Measurements from ENCODE around the gene PACS2. TPM values are rescaled to one million over a fixed set of nuclear protein-coding genes. Genes with fewer than 3 reads are reported as not detected.
A peak's percentile ranks its signal among the peaks of the same experiment; 100 is the strongest.

Gene PACS2
- total RNA-seq, 1 experiment from 2014 or later: 100 TPM

- Mint-ChIP-seq H3K9me3 (0 out of 2 replicates have a peak, but pooled peaks cover 3% of the 10 kb centered on the region), H3K27me3 (ENCODE audit: low read depth) (no peaks in the 10 kb centered on the region), H3K36me3 (peaks cover 37% of the 10 kb centered on the region), H3K27ac (no peak overlapping the region), H3K4me1 (peaks cover 16% of the 10 kb centered on the region), H3K4me3 (no peak overlapping the region)
- DNase-seq (ENCODE audit: low spot score) (no peak), ATAC-seq (no peak)
- POLR2A ChIA-PET: interaction anchor here (0.6 kb wide), 1 partner anchor 240 kb away, joined by 3 read pairs; no protein-coding TSS in a partner anchor
- TF ChIP-seq ZNF671 (CRISPR knock-in tag; IDR thresholded peaks at IDR 0.05) (no peak), ZSCAN18 (CRISPR knock-in tag; IDR thresholded peaks at IDR 0.05) (no peak), MYBL2 (CRISPR knock-in tag; IDR thresholded peaks at IDR 0.05) (no peak), STAT6 (CRISPR knock-in tag; conservative IDR thresholded peaks at IDR 0.05; ENCODE audit: low read depth) (no peak), TEAD4 (CRISPR knock-in tag; IDR thresholded peaks at IDR 0.05) (no peak), ESRRA (CRISPR knock-in tag; IDR thresholded peaks at IDR 0.05; ENCODE audit: borderline replicate concordance) (no peak), JAZF1 (CRISPR knock-in tag; IDR thresholded peaks at IDR 0.05) (no peak), ZNF423 (CRISPR knock-in tag; IDR thresholded peaks at IDR 0.05) (no peak)
- TF ChIP-seq, protein P1, sequence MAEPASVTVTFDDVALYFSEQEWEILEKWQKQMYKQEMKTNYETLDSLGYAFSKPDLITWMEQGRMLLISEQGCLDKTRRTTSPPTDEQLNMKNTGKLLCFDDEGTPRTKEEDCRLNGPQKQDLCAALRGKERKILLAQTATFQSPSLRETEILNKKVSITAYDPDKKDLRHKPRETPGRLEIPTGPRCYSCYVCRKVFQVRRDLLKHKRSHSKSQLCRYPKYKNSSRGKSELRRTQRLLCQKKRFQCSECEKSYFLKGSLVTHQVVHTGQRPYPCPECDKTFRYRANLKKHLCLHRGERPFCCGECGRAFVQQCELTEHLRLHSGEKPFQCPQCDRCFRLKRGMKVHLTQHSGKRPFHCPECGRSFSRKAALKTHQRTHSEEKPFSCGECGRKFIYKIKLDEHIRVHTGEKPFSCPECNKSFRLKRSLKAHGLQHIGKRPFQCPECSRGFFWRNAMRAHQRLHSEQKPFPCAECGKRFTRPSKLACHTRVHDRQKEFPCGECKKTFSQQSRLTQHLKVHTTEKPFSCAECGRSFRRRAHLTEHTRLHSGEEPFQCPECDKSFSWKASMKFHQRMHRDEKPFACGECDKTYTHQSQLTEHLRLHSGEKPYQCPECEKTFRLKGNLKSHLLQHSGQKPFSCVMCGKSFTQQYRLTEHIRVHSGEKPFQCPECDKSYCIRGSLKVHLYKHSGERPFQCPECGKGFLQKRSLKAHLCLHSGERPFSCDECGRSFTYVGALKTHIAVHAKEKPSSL (CRISPR knock-in tag; conservative IDR thresholded peaks at IDR 0.05): no peak
- TF ChIP-seq, protein P2, sequence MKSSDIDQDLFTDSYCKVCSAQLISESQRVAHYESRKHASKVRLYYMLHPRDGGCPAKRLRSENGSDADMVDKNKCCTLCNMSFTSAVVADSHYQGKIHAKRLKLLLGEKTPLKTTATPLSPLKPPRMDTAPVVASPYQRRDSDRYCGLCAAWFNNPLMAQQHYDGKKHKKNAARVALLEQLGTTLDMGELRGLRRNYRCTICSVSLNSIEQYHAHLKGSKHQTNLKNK (CRISPR knock-in tag; IDR thresholded peaks at IDR 0.05): no peak
- TF ChIP-seq, protein P3, sequence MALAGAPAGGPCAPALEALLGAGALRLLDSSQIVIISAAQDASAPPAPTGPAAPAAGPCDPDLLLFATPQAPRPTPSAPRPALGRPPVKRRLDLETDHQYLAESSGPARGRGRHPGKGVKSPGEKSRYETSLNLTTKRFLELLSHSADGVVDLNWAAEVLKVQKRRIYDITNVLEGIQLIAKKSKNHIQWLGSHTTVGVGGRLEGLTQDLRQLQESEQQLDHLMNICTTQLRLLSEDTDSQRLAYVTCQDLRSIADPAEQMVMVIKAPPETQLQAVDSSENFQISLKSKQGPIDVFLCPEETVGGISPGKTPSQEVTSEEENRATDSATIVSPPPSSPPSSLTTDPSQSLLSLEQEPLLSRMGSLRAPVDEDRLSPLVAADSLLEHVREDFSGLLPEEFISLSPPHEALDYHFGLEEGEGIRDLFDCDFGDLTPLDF (CRISPR knock-in tag; IDR thresholded peaks at IDR 0.05): no peak
- TF ChIP-seq, protein P4, sequence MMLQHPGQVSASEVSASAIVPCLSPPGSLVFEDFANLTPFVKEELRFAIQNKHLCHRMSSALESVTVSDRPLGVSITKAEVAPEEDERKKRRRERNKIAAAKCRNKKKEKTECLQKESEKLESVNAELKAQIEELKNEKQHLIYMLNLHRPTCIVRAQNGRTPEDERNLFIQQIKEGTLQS (CRISPR knock-in tag; conservative IDR thresholded peaks at IDR 0.05): no peak
- TF ChIP-seq, protein P5, sequence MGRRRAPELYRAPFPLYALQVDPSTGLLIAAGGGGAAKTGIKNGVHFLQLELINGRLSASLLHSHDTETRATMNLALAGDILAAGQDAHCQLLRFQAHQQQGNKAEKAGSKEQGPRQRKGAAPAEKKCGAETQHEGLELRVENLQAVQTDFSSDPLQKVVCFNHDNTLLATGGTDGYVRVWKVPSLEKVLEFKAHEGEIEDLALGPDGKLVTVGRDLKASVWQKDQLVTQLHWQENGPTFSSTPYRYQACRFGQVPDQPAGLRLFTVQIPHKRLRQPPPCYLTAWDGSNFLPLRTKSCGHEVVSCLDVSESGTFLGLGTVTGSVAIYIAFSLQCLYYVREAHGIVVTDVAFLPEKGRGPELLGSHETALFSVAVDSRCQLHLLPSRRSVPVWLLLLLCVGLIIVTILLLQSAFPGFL (CRISPR knock-in tag; IDR thresholded peaks at IDR 0.05; ENCODE audit: borderline replicate concordance): no peak
- CTCF ChIA-PET: no interaction called here
Measured at GRCh38 chr14:105425823-105426247, 111.3 kb downstream of the PACS2 start.

DNA sequence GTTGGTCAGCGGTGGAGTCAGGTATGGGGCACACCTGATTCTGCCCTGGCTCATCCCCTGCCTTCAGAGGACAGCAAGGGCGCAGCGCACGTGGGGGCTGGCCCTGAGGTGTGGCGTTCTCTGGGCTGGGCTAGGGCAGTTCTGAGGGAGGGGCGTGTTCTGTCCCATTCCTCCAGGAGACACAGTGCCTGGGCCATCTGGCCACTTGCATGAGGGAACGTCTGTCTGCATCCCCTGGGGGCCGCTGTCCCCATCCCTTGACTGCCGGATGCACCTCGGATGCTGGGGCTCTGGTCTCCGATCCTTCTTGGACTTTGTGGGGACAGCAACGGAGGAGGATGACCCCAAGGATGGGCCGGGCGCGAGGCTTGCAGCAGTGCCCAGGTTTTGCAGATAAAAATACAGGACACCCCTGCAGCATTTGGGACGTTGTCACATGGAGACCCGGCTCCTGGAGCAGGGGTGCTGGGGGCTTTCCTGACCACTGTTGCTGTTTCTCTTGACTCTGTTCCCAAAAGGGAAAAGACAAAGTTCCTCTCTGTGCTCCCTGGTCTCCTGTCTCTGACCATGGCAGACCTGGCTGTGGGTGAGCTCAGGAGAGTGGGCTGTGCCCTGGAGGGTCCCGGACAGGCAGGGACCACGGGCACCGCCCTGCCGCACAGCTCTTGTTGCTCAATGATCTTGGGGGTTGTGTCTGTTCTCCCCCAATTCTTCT lies 112.0 kb downstream of the PACS2 start:
- peak; percentile 33 for ATAC-seq
- POLR2A ChIA-PET: no interaction called here
- CTCF ChIA-PET: no interaction called here
- H3K27ac Mint-ChIP-seq: no peak overlapping the region
- H3K27me3 Mint-ChIP-seq (ENCODE audit: low read depth): no peaks in the 10 kb centered on the region
- no peak overlapping the region for H3K4me3 Mint-ChIP-seq
- H3K36me3 Mint-ChIP-seq: peaks cover 41% of the 10 kb centered on the region
- H3K4me1 Mint-ChIP-seq: peaks cover 13% of the 10 kb centered on the region
- no peak for DNase-seq (ENCODE audit: low spot score)
- TF ChIP-seq ATF1 (CRISPR knock-in tag; IDR thresholded peaks at IDR 0.05) (no peak), ZBTB43 (CRISPR knock-in tag; IDR thresholded peaks at IDR 0.05) (no peak)
- 0 out of 2 replicates have a peak, but pooled peaks cover 3% of the 10 kb centered on the region for H3K9me3 Mint-ChIP-seq
